ENCODE data around the gene MYO5C. TPM values are rescaled to one million over a fixed set of nuclear protein-coding genes. Genes with fewer than 3 reads are reported as not detected.

Gene MYO5C
- total RNA-seq, 1 experiment from 2014 or later: 48.1 TPM

DNA sequence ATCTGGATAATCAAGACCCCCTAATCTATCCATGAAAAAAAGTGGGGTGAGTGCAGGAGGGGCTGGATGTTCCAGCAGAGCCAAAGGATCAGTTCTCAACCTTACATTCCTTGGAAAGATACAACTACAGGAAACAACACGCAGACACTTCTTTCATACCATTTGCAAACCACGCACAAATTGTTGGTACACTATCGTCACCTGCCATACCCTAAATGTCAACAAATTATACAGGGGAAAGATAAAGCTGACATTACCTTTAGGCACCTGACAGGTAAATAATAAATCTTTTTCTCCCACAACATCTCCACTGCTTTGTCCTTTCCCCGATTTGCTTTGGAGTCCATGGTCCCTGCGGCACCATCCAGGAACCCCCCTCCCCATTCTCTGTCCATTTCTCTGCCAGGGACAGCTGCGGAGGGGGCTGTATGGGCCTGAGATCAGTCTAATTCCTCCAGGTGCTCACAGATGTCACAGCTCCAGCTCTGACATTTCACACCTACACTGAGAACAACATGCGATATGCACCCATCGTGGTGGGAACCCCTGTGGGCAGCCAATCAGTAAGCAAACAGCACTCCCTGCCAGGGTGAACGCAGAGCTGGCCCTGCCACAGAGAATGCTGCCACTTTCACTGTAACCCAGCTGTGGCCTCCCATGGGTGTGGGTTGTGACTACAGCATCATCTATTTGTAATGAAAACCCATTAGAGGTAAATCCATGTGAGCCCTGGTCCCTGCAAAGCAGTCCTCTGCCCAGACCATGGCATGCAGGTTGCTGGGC, 145.4 kb downstream of the MYO5C start:
- intact Hi-C loops (cut with micrococcal nuclease; ENCODE audit: unreplicated experiment): no loop called here

DNA sequence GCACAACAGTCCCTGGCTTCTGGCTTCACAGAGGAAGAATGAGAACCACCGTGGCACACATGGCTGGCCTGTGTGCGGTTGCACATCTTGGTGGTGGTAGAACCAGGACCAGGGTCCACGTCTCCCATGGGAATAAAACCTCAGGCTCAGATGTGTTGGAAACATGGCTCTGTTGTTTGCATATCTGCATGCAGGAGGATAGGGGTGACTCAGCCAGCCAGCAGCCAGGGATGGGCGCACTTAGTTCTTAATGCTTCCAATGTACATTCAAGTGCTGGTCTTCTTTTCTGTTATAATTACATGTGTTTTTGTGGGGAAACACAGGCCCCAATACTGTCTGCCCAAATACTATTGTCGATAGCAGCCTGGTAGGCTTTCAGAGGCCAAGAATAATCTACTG, 147.2 kb downstream of the MYO5C start:
- Mint-ChIP-seq H3K36me3 (ENCODE audit: insufficient read depth, unreplicated experiment) (peaks cover 20% of the 10 kb centered on the region), H3K27ac (ENCODE audit: unreplicated experiment) (no peak overlapping the region), H3K4me1 (ENCODE audit: low read depth, unreplicated experiment) (no peaks in the 10 kb centered on the region), H3K27me3 (ENCODE audit: unreplicated experiment) (no peaks in the 10 kb centered on the region), H3K9me3 (ENCODE audit: low read depth, unreplicated experiment) (no peaks in the 10 kb centered on the region), H3K4me3 (ENCODE audit: low read depth, unreplicated experiment) (no peak overlapping the region)
- TF ChIP-seq, protein P1, sequence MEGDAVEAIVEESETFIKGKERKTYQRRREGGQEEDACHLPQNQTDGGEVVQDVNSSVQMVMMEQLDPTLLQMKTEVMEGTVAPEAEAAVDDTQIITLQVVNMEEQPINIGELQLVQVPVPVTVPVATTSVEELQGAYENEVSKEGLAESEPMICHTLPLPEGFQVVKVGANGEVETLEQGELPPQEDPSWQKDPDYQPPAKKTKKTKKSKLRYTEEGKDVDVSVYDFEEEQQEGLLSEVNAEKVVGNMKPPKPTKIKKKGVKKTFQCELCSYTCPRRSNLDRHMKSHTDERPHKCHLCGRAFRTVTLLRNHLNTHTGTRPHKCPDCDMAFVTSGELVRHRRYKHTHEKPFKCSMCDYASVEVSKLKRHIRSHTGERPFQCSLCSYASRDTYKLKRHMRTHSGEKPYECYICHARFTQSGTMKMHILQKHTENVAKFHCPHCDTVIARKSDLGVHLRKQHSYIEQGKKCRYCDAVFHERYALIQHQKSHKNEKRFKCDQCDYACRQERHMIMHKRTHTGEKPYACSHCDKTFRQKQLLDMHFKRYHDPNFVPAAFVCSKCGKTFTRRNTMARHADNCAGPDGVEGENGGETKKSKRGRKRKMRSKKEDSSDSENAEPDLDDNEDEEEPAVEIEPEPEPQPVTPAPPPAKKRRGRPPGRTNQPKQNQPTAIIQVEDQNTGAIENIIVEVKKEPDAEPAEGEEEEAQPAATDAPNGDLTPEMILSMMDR (IDR thresholded peaks at IDR 0.05; ENCODE audit: unreplicated experiment): no peak
- CTCF ChIA-PET: no interaction called here
- intact Hi-C loops (cut with micrococcal nuclease; ENCODE audit: unreplicated experiment): no loop called here
- no TSS peak for BruUV-seq (replicated peaks)
- no peak for DNase-seq

More for the DNA sequence above, 145.4 kb downstream of the MYO5C start:
- BruUV-seq (replicated peaks): no TSS peak
- no peak for DNase-seq
- CTCF ChIA-PET: no interaction called here
- Mint-ChIP-seq H3K9me3 (ENCODE audit: low read depth, unreplicated experiment) (no peaks in the 10 kb centered on the region), H3K27ac (ENCODE audit: unreplicated experiment) (no peak overlapping the region), H3K4me3 (ENCODE audit: low read depth, unreplicated experiment) (no peak overlapping the region), H3K4me1 (ENCODE audit: low read depth, unreplicated experiment) (no peaks in the 10 kb centered on the region), H3K36me3 (ENCODE audit: insufficient read depth, unreplicated experiment) (peaks cover 20% of the 10 kb centered on the region), H3K27me3 (ENCODE audit: unreplicated experiment) (no peaks in the 10 kb centered on the region)
- TF ChIP-seq, protein P1 (IDR thresholded peaks at IDR 0.05; ENCODE audit: unreplicated experiment): no peak

DNA sequence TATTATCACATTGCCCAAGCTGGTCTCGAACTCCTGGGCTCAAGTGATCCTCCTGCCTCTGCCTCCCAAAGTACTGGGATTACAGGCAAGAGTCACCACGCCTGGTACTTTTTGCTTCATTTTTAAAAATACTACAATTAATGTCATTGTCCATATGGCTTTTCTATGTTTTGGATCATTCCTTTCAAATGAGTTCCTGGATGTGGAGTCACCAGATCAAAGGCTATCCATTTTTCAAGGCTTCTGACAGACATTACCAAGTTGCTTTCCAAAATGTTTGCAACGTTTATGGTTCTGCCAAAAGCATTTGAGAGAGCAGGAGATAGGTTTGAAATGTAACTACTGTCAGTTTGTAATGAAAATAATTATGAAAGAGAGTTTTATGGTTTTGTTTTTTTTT, 148.8 kb downstream of the MYO5C start:
- intact Hi-C loops (cut with micrococcal nuclease; ENCODE audit: unreplicated experiment): no loop called here
- Mint-ChIP-seq H3K4me3 (ENCODE audit: low read depth, unreplicated experiment) (no peak overlapping the region), H3K36me3 (ENCODE audit: insufficient read depth, unreplicated experiment) (peaks cover 11% of the 10 kb centered on the region), H3K4me1 (ENCODE audit: low read depth, unreplicated experiment) (no peaks in the 10 kb centered on the region), H3K27ac (ENCODE audit: unreplicated experiment) (no peak overlapping the region), H3K27me3 (ENCODE audit: unreplicated experiment) (no peaks in the 10 kb centered on the region), H3K9me3 (ENCODE audit: low read depth, unreplicated experiment) (no peaks in the 10 kb centered on the region)
- CTCF ChIA-PET: interaction anchor here (0.6 kb wide), 1 partner anchor 166 kb away, joined by 7 read pairs; no protein-coding TSS in a partner anchor
- TF ChIP-seq, protein P1 (IDR thresholded peaks at IDR 0.05; ENCODE audit: unreplicated experiment): no peak
- no TSS peak for BruUV-seq (replicated peaks)
- no peak for DNase-seq

DNA sequence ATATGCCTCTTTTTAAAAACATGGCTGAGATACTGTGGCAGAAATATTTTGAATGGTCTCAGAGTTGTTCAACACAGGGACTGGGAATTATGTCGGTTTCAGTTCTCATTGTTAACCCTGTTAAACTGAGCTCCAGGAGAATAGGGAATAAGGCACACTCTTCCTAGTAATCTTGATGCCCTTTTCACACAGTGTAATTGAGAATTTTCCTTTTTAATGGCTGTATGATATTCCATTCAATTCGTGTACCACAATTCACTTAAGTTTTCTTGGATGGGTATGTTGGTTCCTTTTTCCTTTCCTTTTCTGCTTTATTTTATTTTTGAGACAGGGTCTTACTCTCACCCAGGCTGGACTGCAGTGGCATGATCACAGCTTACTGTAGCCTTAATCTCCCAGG, 149.3 kb downstream of the MYO5C start:
- DNase-seq: no peak
- Mint-ChIP-seq H3K27me3 (ENCODE audit: unreplicated experiment) (no peaks in the 10 kb centered on the region), H3K36me3 (ENCODE audit: insufficient read depth, unreplicated experiment) (peaks cover 11% of the 10 kb centered on the region), H3K9me3 (ENCODE audit: low read depth, unreplicated experiment) (no peaks in the 10 kb centered on the region), H3K27ac (ENCODE audit: unreplicated experiment) (no peak overlapping the region), H3K4me3 (ENCODE audit: low read depth, unreplicated experiment) (no peak overlapping the region), H3K4me1 (ENCODE audit: low read depth, unreplicated experiment) (no peaks in the 10 kb centered on the region)
- CTCF ChIA-PET: interaction anchor here (0.6 kb wide), 1 partner anchor 166 kb away, joined by 7 read pairs; no protein-coding TSS in a partner anchor
- TF ChIP-seq, protein P1 (IDR thresholded peaks at IDR 0.05; ENCODE audit: unreplicated experiment): no peak
- no TSS peak for BruUV-seq (replicated peaks)
- intact Hi-C loops (cut with micrococcal nuclease; ENCODE audit: unreplicated experiment): no loop called here

All from Calu3 (cell line).